Osteocyte (in vitro differentiated cells): ENCODE data around the gene S100A10. TPM values are rescaled to one million over a fixed set of nuclear protein-coding genes. Genes with fewer than 3 reads are reported as not detected.
A peak's percentile ranks its signal among the peaks of the same experiment; 100 is the strongest.

Source experiments
- DNase-seq: peaks from one replicate; pipeline ENCODE4 v3.0.0; 2021; ENCODE audit warnings: mixed read lengths; ENCODE audit not compliant: unreplicated experiment; ENCODE audit errors: extremely low spot score
- H3K27ac Mint-ChIP-seq: one replicate; pipeline ENCODE4 v1.8.0; 2021; ENCODE audit warnings: mild to moderate bottlenecking, mixed read lengths; ENCODE audit not compliant: unreplicated experiment
- H3K27me3 Mint-ChIP-seq: one replicate; pipeline ENCODE4 v1.8.0; 2021; ENCODE audit warnings: mixed read lengths; ENCODE audit not compliant: unreplicated experiment
- H3K36me3 Mint-ChIP-seq: one replicate; pipeline ENCODE4 v1.8.0; 2021; ENCODE audit warnings: mixed read lengths; ENCODE audit not compliant: unreplicated experiment
- H3K4me1 Mint-ChIP-seq: one replicate; pipeline ENCODE4 v1.8.0; 2021; ENCODE audit warnings: mixed read lengths; ENCODE audit not compliant: unreplicated experiment
- H3K4me3 Mint-ChIP-seq: one replicate; pipeline ENCODE4 v1.8.0; 2021; ENCODE audit warnings: mild to moderate bottlenecking, moderate library complexity, mixed read lengths; ENCODE audit not compliant: unreplicated experiment
- H3K9me3 Mint-ChIP-seq: one replicate; pipeline ENCODE4 v1.8.0; 2021; ENCODE audit warnings: mixed read lengths; ENCODE audit not compliant: unreplicated experiment
- CTCF ChIP-seq: fragments of 200-600 bp; sonication (generic); IDR thresholded peaks from 2 replicates; pipeline ENCODE4 v1.5.0; 2021; ENCODE audit warnings: antibody characterized with exemption, mild to moderate bottlenecking, moderate library complexity
- total RNA-seq: library from RNA; stranded (reverse); gene quantifications from 2 replicates; pipeline ENCODE4 v1.2.1, GENCODE V29; 2021

Gene S100A10
- total RNA-seq, 1 donor from 2014 or later = 234 TPM

DNA sequence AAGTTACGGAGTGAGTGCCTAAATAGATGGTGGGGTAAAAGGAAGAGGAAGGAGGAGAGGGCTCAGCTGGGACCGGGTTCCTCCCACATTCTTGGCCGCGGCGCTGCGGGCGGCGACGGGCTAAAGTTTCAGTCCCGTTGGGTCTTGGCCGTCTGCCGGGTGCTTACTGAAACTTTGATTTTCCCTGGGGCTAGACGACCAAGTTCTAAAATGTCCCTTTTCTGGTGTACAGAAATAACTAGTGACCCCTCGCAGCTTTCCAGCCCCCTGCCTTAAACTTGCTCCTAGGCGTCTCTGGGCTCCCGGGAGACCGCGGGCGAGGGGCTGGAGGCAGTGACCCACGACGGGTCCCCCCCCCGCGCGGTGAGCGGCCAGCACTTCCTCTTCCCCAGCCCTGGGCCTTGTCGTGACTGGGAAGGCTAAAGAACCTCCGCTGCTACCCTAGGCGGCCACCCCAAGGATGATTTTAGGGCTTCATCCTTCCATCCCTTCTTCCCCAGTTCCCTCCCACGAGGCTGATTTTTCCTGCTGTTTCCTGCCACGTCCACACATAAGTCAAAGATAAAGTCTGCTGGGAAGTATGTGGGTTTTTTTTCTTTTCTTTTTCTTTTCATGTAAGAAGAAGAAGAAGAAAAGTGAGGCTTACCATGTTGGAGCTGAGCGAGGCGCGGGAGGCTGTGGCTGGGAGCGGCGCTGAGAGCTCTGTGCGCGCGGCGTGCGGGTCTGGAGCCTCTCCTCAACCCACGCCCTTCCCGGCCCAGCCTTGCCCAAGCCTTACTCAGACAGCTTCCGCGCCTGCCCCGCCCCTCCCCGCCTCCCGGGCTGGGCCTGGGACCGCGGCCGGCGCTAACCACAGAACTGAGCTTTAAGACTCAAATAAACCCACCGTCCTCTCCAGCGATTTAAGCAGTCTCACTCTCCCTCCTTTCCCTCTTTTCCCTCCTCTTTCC is 42.9 kb upstream of the S100A10 start, which contains the start of gene S100A11:
Gene S100A11, minus strand, starts transcription at position 738 of the 950 bp plus-strand sequence. Its CDS starts 89 bp downstream, at position 649.
- Mint-ChIP-seq H3K4me1 (peaks cover 27% of the 10 kb centered on the region), H3K9me3 (no peaks in the 10 kb centered on the region), H3K27ac (peak within 1 kb of the TSS; percentile 99), H3K4me3 (peak within 1 kb of the TSS; percentile 86), H3K27me3 (no peaks in the 10 kb centered on the region), H3K36me3 (peaks cover 27% of the 10 kb centered on the region)
- TF ChIP-seq CTCF = no peak
- DNase-seq = peak; percentile 94

DNA sequence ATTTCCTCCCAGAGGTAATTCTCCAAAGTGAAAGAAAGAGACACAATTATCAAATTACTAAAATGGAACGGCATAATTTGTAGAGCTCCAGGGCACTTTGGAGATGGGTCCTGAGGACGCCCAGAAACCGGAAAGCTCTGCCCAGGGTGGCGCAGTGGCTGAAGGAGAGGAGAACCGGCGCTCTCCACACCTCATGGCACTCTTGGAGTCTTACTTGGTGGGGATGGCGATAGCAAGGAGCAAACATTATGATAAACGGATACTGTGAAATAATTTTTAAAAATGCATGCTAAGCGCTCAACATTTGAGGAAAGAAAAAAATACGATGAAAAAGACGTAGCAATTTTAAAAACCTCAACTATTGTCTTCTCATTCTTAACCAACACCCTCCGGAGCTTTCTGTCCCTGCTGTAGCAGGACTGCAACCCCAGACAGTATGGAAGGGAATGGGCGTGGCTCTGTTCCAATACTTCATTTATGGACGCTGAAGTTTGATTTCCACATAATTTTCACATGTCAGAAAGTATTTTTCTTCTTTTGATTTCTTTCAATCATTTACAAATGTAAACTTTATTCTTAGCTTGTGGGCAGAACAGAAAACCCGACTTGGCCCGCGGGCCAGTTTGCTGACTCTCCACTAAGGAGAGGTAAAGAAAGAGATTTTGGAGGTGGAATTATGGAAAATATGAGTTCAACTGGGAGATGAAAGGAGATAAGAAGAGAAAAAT is 42.0 kb upstream of the S100A10 start:
- Mint-ChIP-seq H3K36me3 (peaks cover 32% of the 10 kb centered on the region), H3K4me1 (peaks cover 27% of the 10 kb centered on the region), H3K4me3 (peak overlapping the region; percentile 86), H3K27ac (peak overlapping the region; percentile 99), H3K9me3 (no peaks in the 10 kb centered on the region), H3K27me3 (no peaks in the 10 kb centered on the region)
- no peak for TF ChIP-seq CTCF
- no peak for DNase-seq

GRCh38 chr1:152034654-152035538 is 41.2 kb upstream of the S100A10 start:
- H3K27ac Mint-ChIP-seq = peak overlapping the region; percentile 99
- peak overlapping the region; percentile 86 for H3K4me3 Mint-ChIP-seq
- TF ChIP-seq CTCF = peak; percentile 71
- no peaks in the 10 kb centered on the region for H3K27me3 Mint-ChIP-seq
- peaks cover 29% of the 10 kb centered on the region for H3K4me1 Mint-ChIP-seq
- peaks cover 36% of the 10 kb centered on the region for H3K36me3 Mint-ChIP-seq
- DNase-seq = no peak
- H3K9me3 Mint-ChIP-seq = no peaks in the 10 kb centered on the region

GRCh38 chr1:152034324-152034653 is 40.6 kb upstream of the S100A10 start:
- Mint-ChIP-seq H3K27ac (peak overlapping the region; percentile 99), H3K36me3 (peaks cover 38% of the 10 kb centered on the region), H3K4me3 (peak overlapping the region; percentile 86), H3K9me3 (peaks cover 2% of the 10 kb centered on the region), H3K4me1 (peaks cover 34% of the 10 kb centered on the region), H3K27me3 (no peaks in the 10 kb centered on the region)
- no peak for TF ChIP-seq CTCF
- DNase-seq = no peak
